Measurements from ENCODE around the gene CLASRP. TPM values are rescaled to one million over a fixed set of nuclear protein-coding genes. Genes with fewer than 3 reads are reported as not detected.
A peak's percentile ranks its signal among the peaks of the same experiment; 100 is the strongest.

CLASRP gene
- total and polyA plus RNA-seq, 9 of the 15 experiments (the other 6 are each of a cell fraction or from before 2014, with no cell fraction given): 0.94 to 86.3 (median 44.0) TPM

DNA sequence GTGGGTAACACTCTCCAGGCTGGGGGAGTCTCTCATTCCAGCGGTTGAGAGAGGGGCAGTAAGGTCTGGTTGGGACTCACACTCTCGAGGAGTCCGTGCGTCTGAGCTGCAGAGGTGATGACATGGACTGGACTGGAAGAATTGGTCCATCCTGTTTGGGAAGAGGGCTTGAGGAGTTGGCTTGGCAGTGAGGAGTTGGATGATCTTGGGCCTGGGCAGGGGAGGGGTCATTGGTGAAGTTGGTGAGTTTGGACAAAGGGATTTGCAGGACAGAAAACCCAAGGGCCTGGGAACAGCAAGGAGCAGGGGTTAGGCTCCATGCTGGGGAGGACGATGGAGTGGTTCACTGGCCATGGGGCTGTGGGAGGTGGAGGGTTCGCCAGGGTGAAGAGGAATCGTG, 57.9 kb downstream of the CLASRP start:
- Histone ChIP-seq H3K4me2 (ENCODE audit: insufficient read depth, low read length) (no peak overlapping the region), H3K27me3 (ENCODE audit: control insufficient read depth in 2 of 2, insufficient read depth in 2 of 2, low read length in 2 of 2) (no peaks in the 10 kb centered on the region), H3K9ac (ENCODE audit: insufficient read depth in 1 of 2, low read depth in 2 of 2, low read length in 2 of 2) (peak overlapping the region in 1 of 2 experiments; percentile 59; a peak in 1 of 4 replicates), H3K27ac (ENCODE audit: extremely low read depth, low read depth, low read length) (no peak overlapping the region; the same call in 2 of the 3 replicates), H3K36me3 (ENCODE audit: control insufficient read depth, insufficient read depth, low read length) (peaks cover 71% of the 10 kb centered on the region; the same call in 2 of the 3 replicates), H3K4me3 (no peak overlapping the region), H3K4me1 (replicated peaks in 1 of 2; ENCODE audit: control insufficient read depth in 2 of 2, insufficient read depth in 2 of 2, low read length in 2 of 2) (peaks cover 48 to 75% of the 10 kb centered on the region in 2 experiments), H3K9me3 (replicated peaks; ENCODE audit: control insufficient read depth, insufficient read depth, low read depth, low read length) (no peaks in the 10 kb centered on the region), H3K9me1 (ENCODE audit: control insufficient read depth, insufficient read depth, low read length) (peaks cover 12% of the 10 kb centered on the region), H2AFZ (ENCODE audit: low read depth, low read length) (no peak overlapping the region), H4K20me1 (replicated peaks; ENCODE audit: control insufficient read depth, insufficient read depth, low read length) (peaks cover 56% of the 10 kb centered on the region), H3K79me2 (ENCODE audit: control insufficient read depth, insufficient read depth, low read length) (peaks cover 92% of the 10 kb centered on the region)
- ChIA-PET CTCF (ENCODE audit: low intra/inter-chr PET ratio) (no interaction called here), POLR2A (no interaction called here)
- intact Hi-C loops (cut with micrococcal nuclease) (no loop called here), in situ Hi-C loops (cut with MboI) (no loop called here)
- BruUV-seq (replicated peaks): no TSS peak
- WGBS (ENCODE audit: insufficient coverage, low coverage, missing lambda C conversion rate): 75% methylated on average over 6 of the region's 7 CpGs
- FAIRE-seq: no peak
- TF ChIP-seq ELF4 (CRISPR knock-in tag; IDR thresholded peaks at IDR 0.05) (0 out of 2 replicates have a peak, but pooled peaks have one; percentile 60), NFE2L1 (tag; IDR thresholded peaks at IDR 0.05; ENCODE audit: borderline replicate concordance, low read depth) (no peak), ZNF780A (CRISPR knock-in tag; IDR thresholded peaks at IDR 0.05) (no peak), ZNF263 (CRISPR knock-in tag; IDR thresholded peaks at IDR 0.05; ENCODE audit: borderline replicate concordance) (peak; percentile 30; the same call in 1 of the 2 replicates)
- TF ChIP-seq, protein P1, sequence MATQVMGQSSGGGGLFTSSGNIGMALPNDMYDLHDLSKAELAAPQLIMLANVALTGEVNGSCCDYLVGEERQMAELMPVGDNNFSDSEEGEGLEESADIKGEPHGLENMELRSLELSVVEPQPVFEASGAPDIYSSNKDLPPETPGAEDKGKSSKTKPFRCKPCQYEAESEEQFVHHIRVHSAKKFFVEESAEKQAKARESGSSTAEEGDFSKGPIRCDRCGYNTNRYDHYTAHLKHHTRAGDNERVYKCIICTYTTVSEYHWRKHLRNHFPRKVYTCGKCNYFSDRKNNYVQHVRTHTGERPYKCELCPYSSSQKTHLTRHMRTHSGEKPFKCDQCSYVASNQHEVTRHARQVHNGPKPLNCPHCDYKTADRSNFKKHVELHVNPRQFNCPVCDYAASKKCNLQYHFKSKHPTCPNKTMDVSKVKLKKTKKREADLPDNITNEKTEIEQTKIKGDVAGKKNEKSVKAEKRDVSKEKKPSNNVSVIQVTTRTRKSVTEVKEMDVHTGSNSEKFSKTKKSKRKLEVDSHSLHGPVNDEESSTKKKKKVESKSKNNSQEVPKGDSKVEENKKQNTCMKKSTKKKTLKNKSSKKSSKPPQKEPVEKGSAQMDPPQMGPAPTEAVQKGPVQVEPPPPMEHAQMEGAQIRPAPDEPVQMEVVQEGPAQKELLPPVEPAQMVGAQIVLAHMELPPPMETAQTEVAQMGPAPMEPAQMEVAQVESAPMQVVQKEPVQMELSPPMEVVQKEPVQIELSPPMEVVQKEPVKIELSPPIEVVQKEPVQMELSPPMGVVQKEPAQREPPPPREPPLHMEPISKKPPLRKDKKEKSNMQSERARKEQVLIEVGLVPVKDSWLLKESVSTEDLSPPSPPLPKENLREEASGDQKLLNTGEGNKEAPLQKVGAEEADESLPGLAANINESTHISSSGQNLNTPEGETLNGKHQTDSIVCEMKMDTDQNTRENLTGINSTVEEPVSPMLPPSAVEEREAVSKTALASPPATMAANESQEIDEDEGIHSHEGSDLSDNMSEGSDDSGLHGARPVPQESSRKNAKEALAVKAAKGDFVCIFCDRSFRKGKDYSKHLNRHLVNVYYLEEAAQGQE (IDR thresholded peaks at IDR 0.05; ENCODE audit: borderline replicate concordance): no peak
- TF ChIP-seq, protein P1 (CRISPR knock-in tag; IDR thresholded peaks at IDR 0.05; ENCODE audit: low read depth): no peak
- ATAC-seq: no peak
- DNase-seq (ENCODE audit: extremely low read depth in 1 of 4, low spot score in 3 of 4): no peak
